Heart left ventricle (tissue), 13 donors: ENCODE data around the gene LRRC43.

Experiments used
- CTCF ChIP-seq, 12 donors: fragments of 200-600 bp; sonication (generic) in 4 of 12; IDR thresholded peaks; one replicate each; pipeline versions ENCODE4 v1.5.0 to v1.8.0; 2018 to 2022; ENCODE audit warnings: antibody characterized with exemption in 12 of 12, mild to moderate bottlenecking in 5 of 12
- POLR2A ChIP-seq, 2 donors: fragments of 450-650 bp; IDR thresholded peaks; one replicate each; pipeline ENCODE4 v1.6.1; 2017; ENCODE audit warnings: antibody characterized with exemption in 2 of 2, mild to moderate bottlenecking in 2 of 2, moderate library complexity in 2 of 2
- donor health status: ischemic (EF 13 %, LVEDD 7.1; RV severe dilation, severe dysfunction).
- donor health status: DM: no; HTN: yes; CAD: no.
- donor health status: DM: no; HTN: no; CAD: no.
- donor health status: ischemic (EF 25% LVEDD 6.9; RV normal size, moderate dysfunction).
- donor health status: ischemic (EF 25% LVEDD 5.7; RV mildly dilated, moderate dysfunction).
- donor health status: ischemic (EF 35%, LVEDD 5.7; RV mildly dilated, moderate dysfunction).
- donor health status: nonischemic (EF 11% LVEDD 7.7; RV severe dilation, severe dysfunction).
- donor health status: DM: yes; HTN: yes; CAD: no.
- donor health status: PGD.
- donor health status: ischemic (EF 29% LVEDD 5.4; RV normal size, mild dysfunction).
- donor health status: nonischemic (EF 23%, LVEDD 6.1; RV moderate dilation, normal function).

GRCh38 chr12:122202017-122202416 lies 19.1 kb downstream of the LRRC43 start:
- TF ChIP-seq POLR2A (IDR thresholded peaks at IDR 0.05) (no peak), CTCF (IDR thresholded peaks at IDR 0.05) (no peak)
